Measurements from ENCODE around the gene SMARCA1. TPM values are rescaled to one million over a fixed set of nuclear protein-coding genes. Genes with fewer than 3 reads are reported as not detected.

The SMARCA1 gene
- total RNA-seq, 6 experiments from 2014 or later: 61.4 to 71.7 (median 66.2) TPM

GRCh38 chrX:129529685-129530281, 6.5 kb upstream of the SMARCA1 start:
- no peak for TF ChIP-seq CTCF (IDR thresholded peaks at IDR 0.05)
- peaks cover 12% of the 10 kb centered on the region for H3K4me1 Mint-ChIP-seq (ENCODE audit: low read depth)
- no peaks in the 10 kb centered on the region for H3K9me3 Mint-ChIP-seq
- no peak overlapping the region for H3K4me3 Mint-ChIP-seq
- H3K36me3 Mint-ChIP-seq (ENCODE audit: low read depth): no peaks in the 10 kb centered on the region
- H3K27ac Mint-ChIP-seq: no peak overlapping the region
- no peaks in the 10 kb centered on the region for H3K27me3 Mint-ChIP-seq (ENCODE audit: insufficient read depth)
- no peak for DNase-seq

GRCh38 chrX:129525896-129526295, 2.6 kb upstream of the SMARCA1 start:
- H3K4me1 Mint-ChIP-seq (ENCODE audit: low read depth): peaks cover 6% of the 10 kb centered on the region

GRCh38 chrX:129525162-129525561, 1.9 kb upstream of the SMARCA1 start:
- DNase-seq: no peak
- H3K4me3 Mint-ChIP-seq: no peak overlapping the region
- H3K27me3 Mint-ChIP-seq (ENCODE audit: insufficient read depth): no peaks in the 10 kb centered on the region
- peaks cover 11% of the 10 kb centered on the region for H3K4me1 Mint-ChIP-seq (ENCODE audit: low read depth)
- H3K9me3 Mint-ChIP-seq: no peaks in the 10 kb centered on the region
- TF ChIP-seq CTCF (IDR thresholded peaks at IDR 0.05): no peak
- H3K27ac Mint-ChIP-seq: no peak overlapping the region
- no peaks in the 10 kb centered on the region for H3K36me3 Mint-ChIP-seq (ENCODE audit: low read depth)

More at GRCh38 chrX:129525896-129526295, 2.6 kb upstream of the SMARCA1 start:
- H3K36me3 Mint-ChIP-seq (ENCODE audit: low read depth): no peaks in the 10 kb centered on the region
- no peaks in the 10 kb centered on the region for H3K27me3 Mint-ChIP-seq (ENCODE audit: insufficient read depth)
- H3K4me3 Mint-ChIP-seq: no peak overlapping the region
- no peak for DNase-seq
- no peak for TF ChIP-seq CTCF (IDR thresholded peaks at IDR 0.05)
- no peak overlapping the region for H3K27ac Mint-ChIP-seq
- H3K9me3 Mint-ChIP-seq: no peaks in the 10 kb centered on the region

GRCh38 chrX:129524250-129524850, 1.1 kb upstream of the SMARCA1 start:
- TF ChIP-seq CTCF (IDR thresholded peaks at IDR 0.05): no peak
- Mint-ChIP-seq H3K36me3 (ENCODE audit: low read depth) (no peaks in the 10 kb centered on the region), H3K27me3 (ENCODE audit: insufficient read depth) (no peaks in the 10 kb centered on the region), H3K4me1 (ENCODE audit: low read depth) (peaks cover 12% of the 10 kb centered on the region), H3K27ac (no peak overlapping the region), H3K4me3 (peak overlapping the region; percentile 85), H3K9me3 (no peaks in the 10 kb centered on the region)
- DNase-seq: no peak

- no peaks in the 10 kb centered on the region for H3K27me3 Mint-ChIP-seq (ENCODE audit: insufficient read depth)
- no peaks in the 10 kb centered on the region for H3K36me3 Mint-ChIP-seq (ENCODE audit: low read depth)
- TF ChIP-seq CTCF (IDR thresholded peaks at IDR 0.05): 0 out of 2 replicates have a peak, but pooled peaks have one; percentile 23
- no peaks in the 10 kb centered on the region for H3K9me3 Mint-ChIP-seq
- DNase-seq: peak; percentile 55
- peak overlapping the region; percentile 89 for H3K4me3 Mint-ChIP-seq
- H3K27ac Mint-ChIP-seq: peak overlapping the region; percentile 87
- peaks cover 16% of the 10 kb centered on the region for H3K4me1 Mint-ChIP-seq (ENCODE audit: low read depth)
These were observed 859 bp downstream of the SMARCA1 start for GRCh38 chrX:129522184-129523078.

Measured in HFFc6 (cell line).